Subcutaneous abdominal adipose tissue (tissue), 5 donors: ENCODE results near the gene HIGD1A.

ENCODE experiments used
- H3K27ac ChIP-seq: one replicate; pipeline ENCODE4 v1.7.0; 2013; ENCODE audit warnings: low read depth, mild to moderate bottlenecking, inconsistent platforms, low read length, moderate library complexity
- H3K27me3 ChIP-seq, 5 donors: one replicate each; pipeline ENCODE4 v1.7.0; 2013; ENCODE audit warnings: low read length in 5 of 5, inconsistent platforms in 1 of 5; ENCODE audit not compliant: control insufficient read depth in 5 of 5, insufficient read depth in 4 of 5
- H3K36me3 ChIP-seq, 5 donors: one replicate each; pipeline ENCODE4 v1.7.0; 2013; ENCODE audit warnings: low read length in 5 of 5; ENCODE audit not compliant: control insufficient read depth in 5 of 5, insufficient read depth in 5 of 5
- H3K4me1 ChIP-seq, 5 donors: one replicate each; pipeline ENCODE4 v1.7.0; 2013; ENCODE audit warnings: low read length in 5 of 5, mild to moderate bottlenecking in 3 of 5, moderate library complexity in 1 of 5; ENCODE audit not compliant: control insufficient read depth in 5 of 5, insufficient read depth in 5 of 5
- H3K4me3 ChIP-seq, 5 donors: one replicate each; pipeline ENCODE4 v1.7.0; 2013; ENCODE audit warnings: low read length in 5 of 5, low read depth in 1 of 5
- H3K9ac ChIP-seq, 5 donors: one replicate each; pipeline ENCODE4 v1.7.0; 2013; ENCODE audit warnings: low read length in 5 of 5, mild to moderate bottlenecking in 4 of 5, moderate library complexity in 3 of 5
- H3K9me3 ChIP-seq, 5 donors: one replicate each; pipeline ENCODE4 v1.7.0; 2013; ENCODE audit warnings: low read length in 5 of 5; ENCODE audit not compliant: control insufficient read depth in 5 of 5
- donor health status: healthy.
- donor health status: healthy.
- donor health status: healthy.
- donor health status: healthy.
- donor health status: healthy.

Gene HIGD1A

GRCh38 chr3:42802876-42803413, 1.3 kb downstream of the HIGD1A start:
- H3K9me3 ChIP-seq: no peaks in the 10 kb centered on the region
- no peaks in the 10 kb centered on the region for H3K27me3 ChIP-seq
- peak overlapping the region; percentile 91 to 98 (median 97) for H3K4me3 ChIP-seq
- H3K9ac ChIP-seq: peak overlapping the region in 4 of 5 donors; percentile 96 to 98 (median 97)
- H3K27ac ChIP-seq: peak overlapping the region; percentile 95
- H3K36me3 ChIP-seq: no peaks in the 10 kb centered on the region
- H3K4me1 ChIP-seq: peaks cover 9 to 43% (median 29%) of the 10 kb centered on the region in 5 donors

- H3K36me3 ChIP-seq: no peaks in the 10 kb centered on the region
- H3K4me3 ChIP-seq: no peak overlapping the region
- no peak overlapping the region for H3K9ac ChIP-seq
- peaks cover 9 to 43% (median 29%) of the 10 kb centered on the region in 5 donors for H3K4me1 ChIP-seq
- H3K27ac ChIP-seq: no peak overlapping the region
- no peaks in the 10 kb centered on the region for H3K9me3 ChIP-seq
- no peaks in the 10 kb centered on the region for H3K27me3 ChIP-seq
These were observed 2.5 kb downstream of the HIGD1A start for GRCh38 chr3:42801784-42802183.

- no peak overlapping the region for H3K27ac ChIP-seq
- peaks cover 9 to 43% (median 29%) of the 10 kb centered on the region in 5 donors for H3K4me1 ChIP-seq
These were observed 3.2 kb downstream of the HIGD1A start for GRCh38 chr3:42801048-42801620.

GRCh38 chr3:42800251-42800650, 4.0 kb downstream of the HIGD1A start:
- H3K4me3 ChIP-seq: no peak overlapping the region
- H3K27ac ChIP-seq: no peak overlapping the region
- H3K4me1 ChIP-seq: peaks cover 8 to 41% (median 27%) of the 10 kb centered on the region in 5 donors
- no peak overlapping the region for H3K9ac ChIP-seq
- H3K36me3 ChIP-seq: no peaks in the 10 kb centered on the region
- no peaks in the 10 kb centered on the region for H3K9me3 ChIP-seq
- H3K27me3 ChIP-seq: no peaks in the 10 kb centered on the region

More at GRCh38 chr3:42801048-42801620, 3.2 kb downstream of the HIGD1A start:
- H3K36me3 ChIP-seq: no peaks in the 10 kb centered on the region
- H3K4me3 ChIP-seq: no peak overlapping the region
- H3K9me3 ChIP-seq: no peaks in the 10 kb centered on the region
- no peaks in the 10 kb centered on the region for H3K27me3 ChIP-seq
- no peak overlapping the region for H3K9ac ChIP-seq

GRCh38 chr3:42799376-42799775, 4.9 kb downstream of the HIGD1A start:
- no peaks in the 10 kb centered on the region for H3K27me3 ChIP-seq
- H3K36me3 ChIP-seq: no peaks in the 10 kb centered on the region
- H3K4me1 ChIP-seq: peaks cover 5 to 34% (median 21%) of the 10 kb centered on the region in 5 donors
- H3K4me3 ChIP-seq: no peak overlapping the region
- no peak overlapping the region for H3K27ac ChIP-seq
- no peak overlapping the region for H3K9ac ChIP-seq
- H3K9me3 ChIP-seq: no peaks in the 10 kb centered on the region

GRCh38 chr3:42796332-42796885, 7.9 kb downstream of the HIGD1A start:
- no peak overlapping the region for H3K9ac ChIP-seq
- peaks cover 0 to 8% (median 7%) of the 10 kb centered on the region in 5 donors for H3K36me3 ChIP-seq
- no peak overlapping the region for H3K27ac ChIP-seq
- H3K4me3 ChIP-seq: no peak overlapping the region
- peaks cover 0 to 13% (median 8%) of the 10 kb centered on the region in 5 donors for H3K4me1 ChIP-seq
- H3K27me3 ChIP-seq: no peaks in the 10 kb centered on the region
- no peaks in the 10 kb centered on the region for H3K9me3 ChIP-seq

GRCh38 chr3:42795621-42796181, 8.6 kb downstream of the HIGD1A start:
- peaks cover 0 to 8% (median 8%) of the 10 kb centered on the region in 5 donors for H3K36me3 ChIP-seq
- no peak overlapping the region for H3K9ac ChIP-seq
- no peaks in the 10 kb centered on the region for H3K27me3 ChIP-seq
- H3K9me3 ChIP-seq: no peaks in the 10 kb centered on the region
- no peak overlapping the region for H3K27ac ChIP-seq
- peaks cover 0 to 7% (median 1%) of the 10 kb centered on the region in 5 donors for H3K4me1 ChIP-seq
- no peak overlapping the region for H3K4me3 ChIP-seq

- H3K27ac ChIP-seq: no peak overlapping the region
- peaks cover 0 to 7% (median 6%) of the 10 kb centered on the region in 5 donors for H3K4me1 ChIP-seq
- H3K27me3 ChIP-seq: no peaks in the 10 kb centered on the region
- no peak overlapping the region for H3K9ac ChIP-seq
- H3K36me3 ChIP-seq: peaks cover 0 to 13% (median 8%) of the 10 kb centered on the region in 5 donors
- H3K4me3 ChIP-seq: no peak overlapping the region
- no peaks in the 10 kb centered on the region for H3K9me3 ChIP-seq
These were observed 13.5 kb downstream of the HIGD1A start for GRCh38 chr3:42790714-42791229.

GRCh38 chr3:42786631-42787030, 17.7 kb downstream of the HIGD1A start:
- no peaks in the 10 kb centered on the region for H3K9me3 ChIP-seq
- H3K27me3 ChIP-seq: no peaks in the 10 kb centered on the region
- peaks cover 4 to 9% (median 6%) of the 10 kb centered on the region in 5 donors for H3K36me3 ChIP-seq
- H3K4me3 ChIP-seq: no peak overlapping the region
- H3K4me1 ChIP-seq: peaks cover 0 to 17% (median 8%) of the 10 kb centered on the region in 5 donors
- H3K9ac ChIP-seq: no peak overlapping the region
- no peak overlapping the region for H3K27ac ChIP-seq

- Histone ChIP-seq H3K4me1 (peaks cover 0 to 17% (median 8%) of the 10 kb centered on the region in 5 donors), H3K27me3 (no peaks in the 10 kb centered on the region), H3K4me3 (no peak overlapping the region), H3K9ac (no peak overlapping the region), H3K36me3 (peaks cover 4 to 9% (median 6%) of the 10 kb centered on the region in 5 donors), H3K27ac (no peak overlapping the region), H3K9me3 (no peaks in the 10 kb centered on the region)
These were observed 18.1 kb downstream of the HIGD1A start for GRCh38 chr3:42786212-42786611.
